Body of pancreas (tissue), 4 donors: ENCODE measurements around the gene PTPRA.

ENCODE experiments used
- CTCF ChIP-seq, 7 experiments: fragments of 450-650 bp in 4 of 7; fragments of 200-600 bp in 3 of 7; sonication (generic) in 3 of 7; IDR thresholded peaks; one replicate each; pipeline ENCODE4 v1.5.1; 2016 to 2019; ENCODE audit warnings: antibody characterized with exemption in 7 of 7
- POLR2A ChIP-seq, 3 donors: fragments of 450-650 bp; IDR thresholded peaks; one replicate each; pipeline ENCODE4 v1.6.1; 2016; ENCODE audit warnings: antibody characterized with exemption in 3 of 3, mild to moderate bottlenecking in 2 of 3

- TF ChIP-seq CTCF (IDR thresholded peaks at IDR 0.05) (no peak), POLR2A (IDR thresholded peaks at IDR 0.05) (no peak)
These were observed 94.6 kb downstream of the PTPRA start for GRCh38 chr20:2967841-2968240.
